Mucosa of rectum (tissue), 2 donors: Measurements from ENCODE around the gene SCO2.

Experiments
- H3K27ac ChIP-seq, 2 donors: one replicate each; pipeline ENCODE4 v1.7.0; 2013; ENCODE audit warnings: inconsistent platforms in 2 of 2, low read depth in 2 of 2, low read length in 2 of 2
- H3K27me3 ChIP-seq, 2 donors: one replicate each; pipeline ENCODE4 v1.7.0; 2013; ENCODE audit warnings: low read length in 2 of 2; ENCODE audit not compliant: control insufficient read depth in 2 of 2, insufficient read depth in 2 of 2
- H3K36me3 ChIP-seq, 2 donors: one replicate each; pipeline ENCODE4 v1.7.0; 2013; ENCODE audit warnings: low read length in 2 of 2; ENCODE audit not compliant: control insufficient read depth in 2 of 2, insufficient read depth in 2 of 2
- H3K4me1 ChIP-seq, 2 donors: one replicate each; pipeline ENCODE4 v1.7.0; 2013; ENCODE audit warnings: low read length in 2 of 2, mild to moderate bottlenecking in 1 of 2; ENCODE audit not compliant: control insufficient read depth in 2 of 2, insufficient read depth in 2 of 2
- H3K4me3 ChIP-seq, 2 donors: one replicate each; pipeline ENCODE4 v1.7.0; 2013; ENCODE audit warnings: low read length in 2 of 2
- H3K9ac ChIP-seq, 2 donors: one replicate each; pipeline ENCODE4 v1.7.0; 2013; ENCODE audit warnings: low read length in 2 of 2, low read depth in 1 of 2, mild to moderate bottlenecking in 1 of 2
- H3K9me3 ChIP-seq, 2 donors: one replicate each; pipeline ENCODE4 v1.7.0; 2013; ENCODE audit warnings: low read length in 2 of 2; ENCODE audit not compliant: control insufficient read depth in 2 of 2
- donor health status: healthy.
- donor health status: Normal muscosa, but diverticular disease.

The SCO2 gene

DNA sequence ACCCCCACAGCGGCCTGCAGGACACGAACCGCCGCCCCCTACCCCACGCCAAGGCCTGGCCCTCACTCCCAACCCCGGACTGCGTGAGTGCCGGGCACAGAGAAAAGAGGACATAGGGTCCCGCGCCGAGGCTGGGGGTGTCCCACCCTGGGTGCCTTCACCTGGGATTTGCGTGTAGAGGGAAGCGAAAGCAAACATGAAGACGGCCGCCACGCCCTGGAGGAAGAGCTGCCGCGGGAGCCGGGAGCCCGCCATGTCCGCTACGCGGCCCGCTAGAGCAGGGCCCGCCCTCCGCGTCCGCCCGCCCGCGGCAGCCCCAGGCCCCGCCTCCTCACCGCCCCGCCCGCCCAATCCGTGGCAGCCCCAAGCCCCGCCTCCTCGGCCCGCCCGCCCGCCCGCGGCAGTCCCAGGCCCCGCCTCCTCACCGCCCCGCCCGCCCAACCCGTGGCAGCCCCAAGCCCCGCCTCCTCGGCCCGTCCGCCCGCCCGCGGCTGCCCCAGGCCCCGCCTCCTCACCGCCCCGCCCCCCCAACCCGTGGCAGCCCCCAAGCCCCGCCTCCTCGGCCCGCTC is 17.9 kb downstream of the SCO2 start, which contains the start of gene LMF2:
Gene LMF2, minus strand, starts transcription at position 282 of the 570 bp plus-strand sequence. Its CDS starts 27 bp downstream, at position 255.
- Histone ChIP-seq H3K27me3 (no peaks in the 10 kb centered on the region), H3K36me3 (peaks cover 10 to 12% of the 10 kb centered on the region in 2 donors), H3K9me3 (no peaks in the 10 kb centered on the region), H3K4me1 (peaks cover 14 to 20% of the 10 kb centered on the region in 2 donors), H3K4me3 (peak within 1 kb of the TSS; percentile 80 to 96), H3K27ac (peak within 1 kb of the TSS; percentile 87 to 89), H3K9ac (peak within 1 kb of the TSS; percentile 71 to 93)

DNA sequence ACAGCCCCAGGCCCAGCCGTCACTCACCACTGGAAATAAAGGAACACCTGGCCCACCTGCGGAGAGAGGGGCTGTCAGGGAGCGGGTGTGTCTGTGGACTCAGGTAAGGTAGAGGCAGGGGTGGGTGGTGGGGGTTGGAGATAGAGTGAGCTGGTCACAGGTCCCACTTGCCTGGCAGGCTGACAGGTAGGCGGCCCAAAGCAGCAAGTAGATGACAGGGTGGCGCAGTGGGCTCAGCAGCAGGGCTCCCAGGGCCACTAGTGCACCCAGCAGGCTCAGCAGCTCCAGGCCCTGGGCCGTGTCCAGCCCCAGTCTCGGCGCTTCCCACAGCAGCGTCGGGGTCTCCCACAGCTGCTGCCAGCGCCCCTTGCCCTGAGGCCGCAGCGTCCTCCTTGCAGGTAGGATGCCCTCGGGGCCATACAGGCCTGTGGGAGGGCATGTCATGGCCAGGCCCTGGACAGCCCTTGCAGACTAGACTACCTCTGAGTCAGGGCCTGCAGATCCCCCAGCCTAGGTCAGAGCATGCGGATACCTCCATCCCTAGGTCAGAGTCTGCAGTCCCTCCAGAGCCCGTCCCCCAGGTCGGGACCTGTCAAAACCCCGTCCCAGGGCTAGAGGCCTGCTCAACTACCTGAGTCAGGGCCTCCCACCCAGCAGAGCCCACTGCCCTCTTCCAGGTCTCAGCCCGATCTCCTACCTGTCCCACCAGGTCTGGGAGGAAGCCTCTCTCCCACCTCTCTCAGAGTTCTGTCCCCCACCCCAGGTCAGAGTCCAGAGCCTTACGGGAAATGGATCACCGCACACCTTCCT is 18.6 kb downstream of the SCO2 start:
- Histone ChIP-seq H3K36me3 (peaks cover 10 to 13% of the 10 kb centered on the region in 2 donors), H3K4me3 (peak overlapping the region; percentile 80 to 96), H3K9ac (peak overlapping the region; percentile 71 to 93), H3K27me3 (no peaks in the 10 kb centered on the region), H3K4me1 (peaks cover 14 to 20% of the 10 kb centered on the region in 2 donors), H3K9me3 (no peaks in the 10 kb centered on the region), H3K27ac (peak overlapping the region; percentile 70 to 89)

DNA sequence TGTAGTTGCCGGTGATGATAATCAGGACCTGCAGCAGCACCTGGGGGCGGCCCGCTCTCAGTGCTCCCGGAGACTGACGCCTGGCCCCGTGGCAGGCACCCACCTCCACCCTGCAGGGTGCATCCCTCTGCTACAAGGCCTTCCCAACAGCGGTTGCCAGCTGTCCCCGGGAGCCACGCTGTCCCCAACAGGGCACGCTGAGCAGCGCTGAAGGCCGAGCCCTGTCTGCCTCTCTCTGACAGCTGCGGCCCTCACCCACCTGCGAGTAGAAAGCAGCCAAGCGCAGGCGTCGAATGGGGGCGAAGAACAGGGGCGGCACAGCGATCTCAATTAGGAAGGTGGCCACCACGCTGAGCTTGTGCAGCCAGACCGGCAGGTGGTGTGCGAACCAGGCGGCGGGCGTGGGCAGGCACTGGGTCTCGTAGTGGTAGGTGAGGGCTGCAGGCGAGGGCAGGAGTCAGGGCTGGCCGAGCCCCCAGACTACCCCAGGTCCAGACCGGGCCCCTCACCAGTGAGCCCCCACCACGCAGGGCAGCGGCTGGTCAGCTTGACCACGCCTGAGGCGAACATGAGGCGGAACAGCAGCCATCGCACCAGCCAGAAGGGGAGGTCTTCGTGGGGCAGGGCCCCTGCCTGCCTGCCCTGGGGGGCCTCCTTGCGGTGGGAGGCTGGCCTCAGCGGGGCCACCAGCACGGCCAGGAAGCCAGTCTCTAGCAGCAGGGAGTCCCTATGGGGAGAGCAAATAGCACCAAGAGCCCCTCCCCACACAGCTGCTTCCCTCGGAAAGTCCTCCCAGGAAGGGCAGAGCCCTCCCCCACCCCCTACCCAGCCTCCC is 19.4 kb downstream of the SCO2 start:
- Histone ChIP-seq H3K9ac (peak overlapping the region in 1 of 2 donors; percentile 93), H3K4me1 (peaks cover 14 to 20% of the 10 kb centered on the region in 2 donors), H3K36me3 (peaks cover 10 to 13% of the 10 kb centered on the region in 2 donors), H3K4me3 (peak overlapping the region in 1 of 2 donors; percentile 80), H3K9me3 (no peaks in the 10 kb centered on the region), H3K27ac (no peak overlapping the region), H3K27me3 (no peaks in the 10 kb centered on the region)

GRCh38 chr22:50505276-50505775 is 20.1 kb downstream of the SCO2 start:
- H3K4me1 ChIP-seq: peaks cover 14 to 20% of the 10 kb centered on the region in 2 donors
- no peak overlapping the region for H3K9ac ChIP-seq
- no peak overlapping the region for H3K4me3 ChIP-seq
- H3K27me3 ChIP-seq: no peaks in the 10 kb centered on the region
- peaks cover 10 to 13% of the 10 kb centered on the region in 2 donors for H3K36me3 ChIP-seq
- H3K9me3 ChIP-seq: no peaks in the 10 kb centered on the region
- no peak overlapping the region for H3K27ac ChIP-seq

- H3K36me3 ChIP-seq: peaks cover 10 to 13% of the 10 kb centered on the region in 2 donors
Measured at GRCh38 chr22:50504369-50505211, 20.8 kb downstream of the SCO2 start.

DNA sequence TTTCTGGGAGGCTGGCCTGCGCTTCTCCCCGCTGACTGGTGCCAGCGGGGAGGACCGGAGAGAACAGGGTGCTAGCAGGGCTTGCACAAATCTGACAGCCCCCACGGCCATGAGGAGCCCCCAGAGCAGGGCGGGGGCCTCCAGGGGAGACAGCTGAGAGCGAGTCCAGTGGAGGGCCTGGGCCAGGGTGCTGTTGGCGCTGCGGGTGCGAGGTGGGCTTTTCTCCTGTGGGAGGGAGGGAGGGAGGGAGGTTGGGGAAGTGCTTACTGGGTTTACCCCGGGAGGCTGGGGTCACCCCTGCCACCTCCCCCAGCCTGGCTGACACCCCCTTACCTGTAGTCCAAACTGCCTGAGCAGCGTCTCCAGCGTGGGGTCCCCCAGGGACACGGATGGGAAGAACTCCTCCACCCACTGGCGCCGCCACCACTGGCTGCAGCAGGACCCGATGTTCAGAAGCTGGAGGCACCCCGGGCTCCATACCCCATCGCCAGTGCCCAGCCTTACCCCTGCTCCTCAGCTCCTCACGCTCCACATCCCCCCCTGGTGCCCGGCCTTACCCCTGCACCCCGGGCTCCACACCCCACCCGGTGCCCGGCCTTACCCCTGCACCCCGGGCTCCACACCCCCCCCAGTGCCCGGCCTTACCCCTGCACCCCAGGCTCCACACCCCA is 21.8 kb downstream of the SCO2 start:
- peaks cover 10 to 13% of the 10 kb centered on the region in 2 donors for H3K36me3 ChIP-seq

More at GRCh38 chr22:50504369-50505211, 20.8 kb downstream of the SCO2 start:
- Histone ChIP-seq H3K27ac (no peak overlapping the region), H3K27me3 (no peaks in the 10 kb centered on the region), H3K9ac (no peak overlapping the region), H3K9me3 (no peaks in the 10 kb centered on the region), H3K4me3 (no peak overlapping the region), H3K4me1 (peaks cover 14 to 20% of the 10 kb centered on the region in 2 donors)

GRCh38 chr22:50502628-50503474 is 22.5 kb downstream of the SCO2 start:
- H3K36me3 ChIP-seq: peaks cover 10 to 13% of the 10 kb centered on the region in 2 donors

More for the DNA sequence above, 21.8 kb downstream of the SCO2 start:
- H3K9ac ChIP-seq: no peak overlapping the region
- no peak overlapping the region for H3K27ac ChIP-seq
- H3K9me3 ChIP-seq: no peaks in the 10 kb centered on the region
- no peaks in the 10 kb centered on the region for H3K27me3 ChIP-seq
- peaks cover 9 to 11% of the 10 kb centered on the region in 2 donors for H3K4me1 ChIP-seq
- H3K4me3 ChIP-seq: no peak overlapping the region

DNA sequence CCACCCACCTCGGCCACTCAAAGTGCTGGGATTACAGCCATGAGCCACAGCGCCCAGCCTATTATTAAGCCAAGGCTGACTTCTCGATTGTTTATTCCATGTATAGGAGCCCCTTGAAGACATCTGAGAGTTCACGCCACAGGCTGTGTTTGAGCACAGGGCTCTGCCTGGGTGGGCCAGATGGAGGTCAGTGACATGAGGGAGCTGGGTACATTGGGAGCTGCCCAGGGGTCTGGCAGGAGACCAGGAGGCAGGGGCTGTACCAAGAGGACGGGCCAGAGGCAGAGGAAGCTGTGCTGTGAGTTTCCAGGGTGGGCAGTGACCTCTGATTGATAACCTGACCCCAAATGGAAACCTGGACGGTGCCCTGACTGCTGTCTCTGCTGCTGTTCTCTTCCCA is 23.3 kb downstream of the SCO2 start:
- H3K9ac ChIP-seq: no peak overlapping the region
- peaks cover 10 to 13% of the 10 kb centered on the region in 2 donors for H3K36me3 ChIP-seq
- H3K4me3 ChIP-seq: no peak overlapping the region
- no peaks in the 10 kb centered on the region for H3K9me3 ChIP-seq
- peaks cover 10 to 11% of the 10 kb centered on the region in 2 donors for H3K4me1 ChIP-seq
- no peaks in the 10 kb centered on the region for H3K27me3 ChIP-seq
- no peak overlapping the region for H3K27ac ChIP-seq

More at GRCh38 chr22:50502628-50503474, 22.5 kb downstream of the SCO2 start:
- Histone ChIP-seq H3K4me3 (no peak overlapping the region), H3K27me3 (no peaks in the 10 kb centered on the region), H3K4me1 (peaks cover 8 to 11% of the 10 kb centered on the region in 2 donors), H3K27ac (no peak overlapping the region), H3K9ac (no peak overlapping the region), H3K9me3 (no peaks in the 10 kb centered on the region)
